Colonic mucosa (tissue), 4 donors: ENCODE data around the gene MERTK. TPM values are rescaled to one million over a fixed set of nuclear protein-coding genes. Genes with fewer than 3 reads are reported as not detected.

Experiments
- DNase-seq: peaks from one replicate; pipeline ENCODE4 v3.0.0-alpha.2; 2020
- H3K27ac ChIP-seq: fragments of 200-600 bp; one replicate; pipeline ENCODE4 v1.8.0; 2021
- H3K27me3 ChIP-seq: fragments of 200-600 bp; one replicate; pipeline ENCODE4 v1.8.0; 2021
- H3K36me3 ChIP-seq: fragments of 200-600 bp; one replicate; pipeline ENCODE4 v1.8.0; 2021
- H3K4me1 ChIP-seq: fragments of 200-600 bp; one replicate; pipeline ENCODE4 v1.8.0; 2021; ENCODE audit warnings: mild to moderate bottlenecking
- H3K4me3 ChIP-seq: fragments of 200-600 bp; one replicate; pipeline ENCODE4 v1.8.0; 2021
- H3K9ac ChIP-seq, 2 donors: one replicate each; pipeline ENCODE4 v1.7.0; 2013; ENCODE audit warnings: control low read depth in 2 of 2, low read depth in 2 of 2, low read length in 2 of 2
- H3K9me3 ChIP-seq: fragments of 200-600 bp; one replicate; pipeline ENCODE4 v1.8.0; 2021
- intact Hi-C: fragments of 100-400 bp; cut with DNase I; formaldehyde crosslinking; loops from one replicate; pipeline ENCODE4 v1.14.1; 2022
- total RNA-seq, 2 donors: library from RNA; stranded (reverse); fragmentation: NEBNext Ultra II Directional in 1 of 2; extraction: Animal tissue kit (Norgen Biotek cat#: 25700) in 1 of 2; gene quantifications; one replicate each; pipeline ENCODE4 v1.2.1, GENCODE V29; 2021
- TF ChIP-seq, protein P1 (sequence below): fragments of 200-600 bp; IDR thresholded peaks from one replicate; pipeline ENCODE4 v1.8.0; 2022; ENCODE audit warnings: antibody characterized with exemption, mild to moderate bottlenecking
- donor health status: healthy.
- donor health status: DM: no; HTN: no; CAD: no.
- donor health status: DM: no; HTN: no; CAD: no.

The MERTK gene
- total RNA-seq, 2 donors from 2014 or later = 3.9 TPM

DNA sequence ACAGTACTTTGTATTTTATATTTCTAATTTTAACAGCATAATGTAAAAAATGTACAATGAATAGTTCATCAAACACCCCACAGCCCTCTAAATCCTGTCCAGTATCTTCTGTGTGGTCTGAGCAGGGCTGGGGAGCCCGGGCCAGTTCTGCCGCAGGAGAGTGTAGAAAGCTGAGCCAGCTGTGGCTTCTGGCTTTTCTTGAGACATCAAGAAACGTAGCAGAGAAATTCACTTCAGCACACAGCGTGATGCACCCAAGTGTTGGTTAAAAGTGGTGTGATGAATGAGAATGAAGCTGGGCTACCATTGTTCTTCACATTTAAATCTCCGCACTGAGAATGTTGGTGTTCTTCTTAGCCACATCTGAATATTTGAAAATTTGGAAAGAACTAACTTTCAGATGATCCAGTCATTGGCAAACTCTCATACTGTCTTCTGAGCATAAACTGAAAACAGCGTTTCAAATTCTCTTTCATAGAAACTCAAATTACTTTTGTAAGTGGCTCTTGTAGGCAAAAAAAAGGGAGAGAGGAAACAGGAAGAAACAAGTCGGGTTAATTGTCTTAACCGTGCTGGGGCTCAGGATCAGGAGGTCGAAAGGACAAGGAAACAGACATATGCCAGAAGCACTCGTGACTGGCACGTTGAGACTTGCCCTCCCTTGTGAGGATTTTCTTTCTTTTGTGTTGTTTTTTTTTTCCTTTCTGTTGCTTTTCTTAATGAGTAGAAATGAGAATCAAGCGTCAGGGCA is 133.2 kb downstream of the MERTK start:
- intact Hi-C loops = no loop called here
- Histone ChIP-seq H3K27me3 (no peaks in the 10 kb centered on the region), H3K9me3 (no peaks in the 10 kb centered on the region), H3K4me1 (no peaks in the 10 kb centered on the region), H3K27ac (peak overlapping the region; percentile 32), H3K4me3 (no peak overlapping the region), H3K36me3 (no peaks in the 10 kb centered on the region), H3K9ac (no peak overlapping the region)
- peak; percentile 56 for DNase-seq
- TF ChIP-seq, protein P1, sequence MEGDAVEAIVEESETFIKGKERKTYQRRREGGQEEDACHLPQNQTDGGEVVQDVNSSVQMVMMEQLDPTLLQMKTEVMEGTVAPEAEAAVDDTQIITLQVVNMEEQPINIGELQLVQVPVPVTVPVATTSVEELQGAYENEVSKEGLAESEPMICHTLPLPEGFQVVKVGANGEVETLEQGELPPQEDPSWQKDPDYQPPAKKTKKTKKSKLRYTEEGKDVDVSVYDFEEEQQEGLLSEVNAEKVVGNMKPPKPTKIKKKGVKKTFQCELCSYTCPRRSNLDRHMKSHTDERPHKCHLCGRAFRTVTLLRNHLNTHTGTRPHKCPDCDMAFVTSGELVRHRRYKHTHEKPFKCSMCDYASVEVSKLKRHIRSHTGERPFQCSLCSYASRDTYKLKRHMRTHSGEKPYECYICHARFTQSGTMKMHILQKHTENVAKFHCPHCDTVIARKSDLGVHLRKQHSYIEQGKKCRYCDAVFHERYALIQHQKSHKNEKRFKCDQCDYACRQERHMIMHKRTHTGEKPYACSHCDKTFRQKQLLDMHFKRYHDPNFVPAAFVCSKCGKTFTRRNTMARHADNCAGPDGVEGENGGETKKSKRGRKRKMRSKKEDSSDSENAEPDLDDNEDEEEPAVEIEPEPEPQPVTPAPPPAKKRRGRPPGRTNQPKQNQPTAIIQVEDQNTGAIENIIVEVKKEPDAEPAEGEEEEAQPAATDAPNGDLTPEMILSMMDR = no peak

DNA sequence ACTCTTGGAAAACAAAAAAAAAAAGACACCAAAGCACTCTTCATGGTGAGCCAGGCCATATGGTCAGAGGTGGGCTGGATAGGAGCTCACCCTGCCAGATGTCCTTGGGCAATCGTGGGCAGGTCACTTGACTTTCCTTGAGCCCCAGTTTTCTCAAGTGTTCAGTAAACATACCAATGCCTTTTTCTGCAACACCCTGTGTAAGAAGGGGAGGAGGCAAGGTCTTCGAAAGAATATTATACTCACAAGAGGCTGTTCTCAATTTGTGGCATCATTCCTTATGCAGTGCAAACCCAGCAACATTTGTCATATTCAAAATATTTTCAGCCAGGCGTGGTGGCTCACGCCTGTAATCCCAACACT is 133.8 kb downstream of the MERTK start:
- Histone ChIP-seq H3K27ac (peak overlapping the region; percentile 9), H3K4me3 (no peak overlapping the region), H3K36me3 (no peaks in the 10 kb centered on the region), H3K9ac (no peak overlapping the region), H3K9me3 (no peaks in the 10 kb centered on the region), H3K4me1 (no peaks in the 10 kb centered on the region), H3K27me3 (no peaks in the 10 kb centered on the region)
- TF ChIP-seq, protein P1 = no peak
- no peak for DNase-seq
- intact Hi-C loops = no loop called here

DNA sequence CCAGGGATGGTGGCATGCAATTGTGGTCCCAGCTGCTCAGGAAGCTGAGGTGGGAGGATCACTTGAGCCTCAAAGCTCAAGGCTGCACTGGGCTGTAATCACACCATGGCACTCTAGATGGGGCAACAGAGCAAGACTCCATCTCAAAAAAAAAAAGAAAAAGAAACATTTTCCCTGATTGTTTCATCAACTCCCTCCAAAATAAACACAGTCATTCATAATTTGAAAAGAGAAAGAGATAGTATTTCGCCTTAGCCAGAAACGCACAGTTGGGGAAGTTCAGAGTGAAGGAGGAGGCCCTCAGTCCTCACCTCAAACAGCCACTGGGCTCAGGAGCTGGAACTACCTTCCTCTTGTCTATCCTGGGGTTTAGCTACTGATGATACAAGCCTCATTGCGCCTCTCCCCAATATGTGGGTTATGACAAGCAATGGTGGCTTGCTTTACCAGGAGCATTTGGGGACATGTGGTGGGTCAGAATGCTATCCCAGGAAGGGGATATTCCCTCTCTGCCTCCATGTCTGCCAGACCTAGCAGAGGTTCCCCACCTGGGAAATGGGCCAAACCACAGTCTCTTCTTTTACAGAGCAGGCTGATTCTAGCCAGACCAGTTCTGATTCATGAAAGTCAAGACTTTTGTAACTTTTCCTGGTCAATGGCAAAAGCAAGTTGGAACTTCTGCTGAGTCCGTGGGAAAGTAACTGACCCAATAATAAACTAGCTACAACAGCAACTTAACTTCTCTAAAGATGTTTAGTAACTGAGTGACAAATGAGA is 134.5 kb downstream of the MERTK start:
- peak; percentile 52 for DNase-seq
- Histone ChIP-seq H3K9me3 (no peaks in the 10 kb centered on the region), H3K9ac (no peak overlapping the region), H3K27me3 (no peaks in the 10 kb centered on the region), H3K27ac (peak overlapping the region; percentile 9), H3K36me3 (no peaks in the 10 kb centered on the region), H3K4me3 (no peak overlapping the region), H3K4me1 (no peaks in the 10 kb centered on the region)
- TF ChIP-seq, protein P1 = no peak
- intact Hi-C loops = no loop called here

DNA sequence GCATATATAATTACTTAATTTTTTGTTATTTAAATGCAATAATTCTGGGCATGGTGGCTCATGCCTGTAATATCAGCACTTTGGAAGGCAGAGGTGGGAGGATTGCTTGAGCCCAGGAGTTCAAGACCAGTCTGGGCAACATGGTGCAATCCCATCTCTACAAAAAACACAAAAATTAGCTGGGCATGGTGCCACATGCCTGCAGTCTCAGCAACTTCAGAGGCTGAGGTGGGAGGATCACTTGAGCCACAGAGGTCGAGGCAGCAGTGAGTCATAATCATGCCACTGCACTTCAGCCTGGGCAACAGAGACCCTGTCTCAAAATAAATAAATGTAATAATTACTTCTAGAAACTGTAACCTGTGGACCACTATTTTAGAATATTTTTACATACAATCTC is 135.2 kb downstream of the MERTK start:
- intact Hi-C loops = no loop called here
- Histone ChIP-seq H3K9me3 (no peaks in the 10 kb centered on the region), H3K4me1 (no peaks in the 10 kb centered on the region), H3K4me3 (no peak overlapping the region), H3K27ac (no peak overlapping the region), H3K36me3 (no peaks in the 10 kb centered on the region), H3K27me3 (no peaks in the 10 kb centered on the region), H3K9ac (no peak overlapping the region)
- DNase-seq = no peak
- TF ChIP-seq, protein P1 = no peak

DNA sequence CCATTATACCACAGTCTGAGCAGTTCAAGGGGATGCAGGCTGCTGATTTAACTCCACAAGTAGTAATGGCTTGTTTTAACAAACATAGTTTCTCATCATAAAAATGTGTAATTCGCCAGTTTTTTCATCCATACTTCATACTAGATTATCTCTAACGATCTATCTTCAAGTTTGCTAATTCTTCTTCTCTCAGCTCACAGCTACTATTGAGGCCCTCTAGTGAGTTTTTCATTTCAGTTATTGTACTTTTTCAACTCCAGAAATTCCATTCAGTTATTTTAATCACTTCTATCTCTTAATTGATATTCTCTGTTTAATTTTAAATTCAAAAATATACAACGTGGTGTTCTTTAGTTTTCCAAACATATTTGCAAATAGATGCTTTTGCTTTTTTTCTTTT is 136.5 kb downstream of the MERTK start:
- intact Hi-C loops = no loop called here
- DNase-seq = no peak
- Histone ChIP-seq H3K36me3 (no peaks in the 10 kb centered on the region), H3K27ac (no peak overlapping the region), H3K9me3 (no peaks in the 10 kb centered on the region), H3K4me1 (no peaks in the 10 kb centered on the region), H3K9ac (no peak overlapping the region), H3K27me3 (no peaks in the 10 kb centered on the region), H3K4me3 (no peak overlapping the region)
- TF ChIP-seq, protein P1 = no peak
